Measurements from ENCODE around the gene ACSS1. TPM values are rescaled to one million over a fixed set of nuclear protein-coding genes. Genes with fewer than 3 reads are reported as not detected.

Gene ACSS1
- total and polyA plus RNA-seq, 2 of the 8 experiments (the other 6 are each of a cell fraction or from before 2014, with no cell fraction given): 2.6 to 3.4 TPM

- H3K27ac ChIP-seq (ENCODE audit: low read depth, low read length): no peak within 1 kb of the TSS
- H3K27me3 ChIP-seq (replicated peaks in 1 of 4; ENCODE audit: control insufficient read depth in 3 of 4, extremely low read depth in 1 of 4, insufficient read depth in 3 of 4, low read length in 3 of 4): peaks cover 66 to 100% (median 95%) of the 10 kb centered on the region in 4 experiments
- H4K91ac ChIP-seq (replicated peaks; ENCODE audit: insufficient read length, low read length): no peak within 1 kb of the TSS
- no peak within 1 kb of the TSS for H2BK5ac ChIP-seq (ENCODE audit: low read depth, low read length)
- peaks cover 0 to 15% (median 5%) of the 10 kb centered on the region in 4 experiments; a peak in 5 of 7 replicates for H3K4me1 ChIP-seq (replicated peaks in 1 of 4; ENCODE audit: control insufficient read depth in 3 of 4, insufficient read depth in 4 of 4, low read length in 3 of 4)
- peak within 1 kb of the TSS; percentile 11; the same call in 1 of the 2 replicates for H2AFZ ChIP-seq (ENCODE audit: low read length)
- ChIA-PET POLR2A (ENCODE audit: partially characterized antibody) (interaction anchor here (0.6 to 2.0 kb wide), 2 partner anchors 9 to 78 kb away, joined by 3 to 4 read pairs; no protein-coding TSS in a partner anchor), CTCF (ENCODE audit: partially characterized antibody) (interaction anchor here (0.9 to 1.9 kb wide), 5 partner anchors 17 to 166 kb away, joined by 3 to 5 read pairs (median 4); partner anchors contain the start of gene PYGB)
- H4K5ac ChIP-seq (ENCODE audit: insufficient read length, low read depth, low read length): no peak within 1 kb of the TSS
- H3K4ac ChIP-seq (replicated peaks; ENCODE audit: insufficient read length, low read depth, low read length): no peak within 1 kb of the TSS
- H3K56ac ChIP-seq (replicated peaks; ENCODE audit: insufficient read length, low read depth, low read length): no peak within 1 kb of the TSS
- no peak within 1 kb of the TSS for H3K9ac ChIP-seq (replicated peaks in 1 of 4; ENCODE audit: extremely low read depth in 1 of 4, low read depth in 3 of 4, low read length in 3 of 4)
- no peak within 1 kb of the TSS for H2BK12ac ChIP-seq (ENCODE audit: low read depth, low read length)
- H4K20me1 ChIP-seq (replicated peaks in 1 of 2; ENCODE audit: control insufficient read depth in 1 of 2, insufficient read depth in 2 of 2, low read length in 2 of 2): peaks cover 2 to 4% of the 10 kb centered on the region in 2 experiments
- H2BK20ac ChIP-seq (ENCODE audit: low read length): no peak within 1 kb of the TSS
- H3K4me3 ChIP-seq (ENCODE audit: extremely low read depth in 1 of 4, insufficient read depth in 2 of 4, low read depth in 3 of 4, low read length in 4 of 4): peak within 1 kb of the TSS; percentile 32 to 61 (median 40)
- H3K36me3 ChIP-seq (ENCODE audit: control insufficient read depth in 2 of 4, insufficient read depth in 4 of 4, low read length in 3 of 4): no peaks in the 10 kb centered on the region; a peak in 1 of 8 replicates
- H3K79me1 ChIP-seq (ENCODE audit: low read depth, low read length): no peaks in the 10 kb centered on the region
- H3K4me2 ChIP-seq (ENCODE audit: insufficient read depth in 1 of 2, low read depth in 2 of 2, low read length in 2 of 2): peak within 1 kb of the TSS; percentile 91 to 97
- FAIRE-seq (no peak), DNase-seq (ENCODE audit: low read depth in 1 of 2, low spot score in 2 of 2) (peak in 1 of 2 experiments; percentile 58)
- H3K9me3 ChIP-seq (ENCODE audit: insufficient read depth in 2 of 2, low read depth in 1 of 2, low read length in 1 of 2): no peaks in the 10 kb centered on the region
- no peak within 1 kb of the TSS for H3K18ac ChIP-seq (ENCODE audit: extremely low read depth, low read length)
- H2AK5ac ChIP-seq (ENCODE audit: low read depth, low read length): no peak within 1 kb of the TSS
- WGBS, 2 experiments (ENCODE audit: extremely low coverage in 1 of 2, insufficient coverage in 1 of 2, insufficient read length in 1 of 2, insufficient replicate concordance in 2 of 2, low coverage in 1 of 2, low lambda C conversion rate in 2 of 2, missing lambda C conversion rate in 1 of 2): 16% methylated on average over 37 of the region's 67 CpGs; no CpG with 5 or more reads in 1 of the 2 experiments
- H2BK120ac ChIP-seq (replicated peaks; ENCODE audit: low read depth, low read length): no peak within 1 kb of the TSS
- no peak within 1 kb of the TSS for H3K23ac ChIP-seq (ENCODE audit: insufficient read length)
- no peak within 1 kb of the TSS for H3K14ac ChIP-seq (ENCODE audit: insufficient read length)
- H4K8ac ChIP-seq (ENCODE audit: extremely low read depth, insufficient read depth, low read length): peak within 1 kb of the TSS; percentile 3; the same call in 1 of the 2 replicates
- no peaks in the 10 kb centered on the region for H3K79me2 ChIP-seq (ENCODE audit: control insufficient read depth in 1 of 2, insufficient read depth in 2 of 2, low read length in 2 of 2)
- no peak within 1 kb of the TSS for H2BK15ac ChIP-seq (ENCODE audit: low read length)
- peaks cover 8% of the 10 kb centered on the region; the same call in 1 of the 2 replicates for H3K23me2 ChIP-seq (ENCODE audit: low read depth, low read length)
- TF ChIP-seq TAF7 (optimal IDR thresholded peaks at IDR 0.05; ENCODE audit: borderline replicate concordance, low read depth, low read length) (no peak), RFX5 (IDR thresholded peaks at IDR 0.05; ENCODE audit: borderline replicate concordance, low read depth, low read length) (no peak), JUND (IDR thresholded peaks at IDR 0.05; ENCODE audit: low read length) (no peak), EZH2 (IDR thresholded peaks at IDR 0.05; ENCODE audit: low read depth, low read length, severe bottlenecking) (peak; percentile 79), GTF2F1 (IDR thresholded peaks at IDR 0.05; ENCODE audit: borderline replicate concordance, low read depth, low read length) (no peak), TCF12 (IDR thresholded peaks at IDR 0.05; ENCODE audit: low read depth, low read length) (no peak), TBP (IDR thresholded peaks at IDR 0.05; ENCODE audit: low read depth, low read length) (no peak), ATF2 (IDR thresholded peaks at IDR 0.05; ENCODE audit: low read length) (no peak), MAFK (IDR thresholded peaks at IDR 0.05; ENCODE audit: low read depth, low read length) (no peak)
Measured at GRCh38 chr20:25081730-25082497, 24.0 kb upstream of the ACSS1 start, which contains the start of gene VSX1. TSS of gene VSX1 (minus strand) at chr20:25082141. CDS start at chr20:25082096, 45 bp downstream.
